GM21529 (cell line): Measurements from ENCODE around the gene DCXR.

Experiments
- ATAC-seq: cut with Tn5 transposase; IDR thresholded peaks from one replicate; pipeline ENCODE4 v1.9.1; 2021; ENCODE audit not compliant: unreplicated experiment

Gene DCXR

DNA sequence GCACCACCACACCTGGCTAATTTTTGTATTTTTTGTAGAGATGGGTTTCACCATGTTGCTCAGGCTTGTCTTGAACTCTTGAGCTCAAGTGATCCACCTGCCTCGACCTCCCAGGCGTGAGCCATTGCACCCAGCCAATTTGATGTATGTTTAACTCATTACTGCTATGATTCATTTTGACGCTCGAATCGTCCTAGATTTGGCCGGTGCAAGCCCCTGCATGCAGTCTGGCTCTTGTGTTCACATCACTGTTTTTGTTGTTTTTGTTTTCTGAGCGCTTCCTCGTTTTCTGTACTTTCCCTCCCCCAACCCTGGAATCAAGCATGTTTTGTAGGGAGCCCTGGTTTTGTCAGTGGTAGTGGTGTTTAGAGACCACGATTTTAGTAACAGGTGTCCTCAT lies 35.9 kb upstream of the DCXR start:
- ATAC-seq, result no peak

DNA sequence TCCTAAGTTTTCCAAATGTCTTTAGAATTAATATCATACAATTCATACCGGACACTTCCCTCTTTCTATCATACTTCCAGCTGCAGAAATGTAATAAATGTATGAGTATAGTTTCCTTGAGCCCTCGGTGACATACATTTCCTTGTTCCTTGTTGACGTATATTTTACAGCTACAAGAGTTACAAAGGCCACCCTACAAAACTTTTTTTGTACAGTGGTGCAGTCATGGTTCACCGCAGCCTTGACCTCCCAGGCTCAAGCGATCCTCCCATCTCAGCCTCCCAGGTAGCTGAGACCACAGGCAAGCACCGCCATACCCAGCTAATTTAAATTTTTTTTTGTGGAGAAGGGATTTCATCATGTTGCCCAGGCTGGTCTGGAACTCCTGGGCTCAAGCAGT lies 35.3 kb upstream of the DCXR start:
- ATAC-seq, result no peak

DNA sequence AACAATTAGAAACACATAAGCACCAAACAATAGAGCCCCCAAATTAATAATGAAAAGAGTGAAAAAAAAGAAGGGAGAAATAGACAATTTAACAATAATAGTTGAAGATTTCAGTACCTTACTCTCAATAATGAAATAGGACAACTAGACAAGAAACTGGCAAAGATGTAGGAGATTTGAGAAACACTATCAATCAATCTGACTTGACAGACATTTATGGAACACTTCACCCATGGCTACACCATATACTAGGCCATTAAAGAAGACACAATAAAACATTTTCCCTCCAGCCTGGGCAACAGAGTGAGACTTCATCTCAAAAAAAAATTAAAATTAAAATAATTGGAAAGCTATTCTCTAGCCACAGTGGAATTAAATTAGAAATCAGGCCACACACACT lies 33.1 kb upstream of the DCXR start:
- no peak for ATAC-seq

DNA sequence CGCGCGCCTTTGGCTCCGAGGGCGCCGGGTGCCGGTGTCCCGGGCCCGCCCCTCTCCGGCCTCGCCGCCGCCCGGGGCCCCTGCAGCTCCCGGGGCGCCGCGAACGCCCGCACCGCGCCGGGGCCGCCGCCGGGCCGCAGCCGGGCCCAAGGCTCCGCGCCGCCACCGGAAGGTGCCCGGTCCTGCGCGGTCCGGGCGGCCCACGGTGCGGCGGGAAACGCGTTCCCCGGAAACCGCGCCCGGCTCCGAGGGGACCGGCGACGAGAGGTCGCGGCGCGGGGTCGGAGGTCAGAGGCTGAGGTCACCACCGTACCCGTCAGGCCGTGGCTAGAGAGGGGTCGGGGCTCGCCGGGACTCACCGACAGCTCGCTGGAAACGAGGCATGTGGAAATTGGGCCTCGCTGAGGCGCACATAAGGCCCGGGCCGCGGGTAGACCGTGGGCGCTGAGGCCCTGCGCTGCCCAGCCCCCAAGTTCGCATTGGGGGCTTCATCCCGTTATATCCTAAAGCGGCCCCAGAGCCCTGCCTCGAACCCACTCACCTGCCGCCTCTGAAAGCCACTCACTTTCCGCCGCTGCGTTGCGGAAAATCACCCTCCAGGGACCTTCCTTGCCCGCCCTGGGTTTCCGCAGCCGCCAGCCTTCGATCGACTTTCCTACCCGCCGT lies 28.3 kb upstream of the DCXR start, which contains the start of gene DUS1L:
TSS of gene DUS1L (minus strand) at position 167 of the 666 bp plus-strand sequence. CDS start 745 bp downstream, outside the sequence.
- ATAC-seq, result peak; percentile 62

DNA sequence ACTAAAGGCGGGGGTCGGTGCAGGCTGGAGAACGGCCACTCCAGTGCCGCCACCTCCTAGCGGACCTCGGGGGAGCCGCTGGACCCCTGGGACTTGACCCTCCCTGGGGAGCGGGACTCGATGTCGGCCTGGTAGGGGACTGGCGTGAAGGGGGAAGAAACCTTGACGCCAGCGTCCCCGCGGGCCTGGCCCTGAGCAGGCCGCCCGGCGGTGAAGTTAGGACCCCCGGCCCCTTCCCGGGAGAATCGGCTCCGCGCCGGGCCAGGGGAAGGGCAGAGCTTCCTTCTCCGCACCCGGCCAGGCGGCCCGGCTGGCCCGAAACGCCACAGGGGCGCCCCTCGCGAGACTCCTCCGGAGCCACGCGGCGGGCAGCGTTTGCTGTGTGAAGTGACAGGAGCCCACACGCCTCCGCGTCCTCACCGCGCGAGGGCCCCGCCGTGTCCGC lies 27.7 kb upstream of the DCXR start:
- ATAC-seq, result peak; percentile 26

DNA sequence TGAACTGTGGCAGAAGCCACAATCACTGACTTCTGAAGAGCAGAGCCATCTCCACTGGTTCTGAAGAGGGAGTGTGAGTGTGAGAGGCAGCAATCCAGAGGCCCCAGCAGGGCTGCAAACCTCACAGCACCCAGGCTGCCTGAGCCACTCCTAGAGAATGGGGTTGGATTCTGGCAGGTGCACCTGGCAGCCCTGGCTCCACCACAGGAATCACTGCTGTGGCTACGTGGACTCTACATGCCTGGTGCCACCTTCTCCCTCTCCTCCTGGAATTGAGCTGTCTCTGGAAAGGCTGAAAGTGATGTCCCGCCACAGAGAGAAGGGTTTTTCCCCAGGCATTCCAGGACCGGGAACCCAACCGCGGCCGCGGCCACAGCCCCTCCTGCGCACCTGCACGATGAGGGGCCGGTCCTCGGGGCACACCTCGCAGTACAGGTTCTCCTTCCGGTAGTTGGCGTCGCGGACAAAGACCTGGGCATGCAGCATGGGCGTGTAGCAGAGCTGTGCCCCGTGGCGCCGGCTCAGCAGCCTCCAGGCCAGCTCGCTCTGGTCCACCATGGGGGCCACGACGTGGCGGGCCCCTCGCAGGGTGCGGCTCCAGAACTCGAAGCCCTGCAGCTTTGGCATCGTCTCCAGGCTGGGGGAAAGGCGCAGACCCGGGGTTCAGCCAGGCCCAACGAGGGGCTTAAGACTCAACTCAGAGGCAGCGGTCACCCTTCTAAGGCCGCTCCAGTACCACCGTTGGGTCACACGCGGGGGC lies 27.1 kb upstream of the DCXR start:
- ATAC-seq, result no peak

DNA sequence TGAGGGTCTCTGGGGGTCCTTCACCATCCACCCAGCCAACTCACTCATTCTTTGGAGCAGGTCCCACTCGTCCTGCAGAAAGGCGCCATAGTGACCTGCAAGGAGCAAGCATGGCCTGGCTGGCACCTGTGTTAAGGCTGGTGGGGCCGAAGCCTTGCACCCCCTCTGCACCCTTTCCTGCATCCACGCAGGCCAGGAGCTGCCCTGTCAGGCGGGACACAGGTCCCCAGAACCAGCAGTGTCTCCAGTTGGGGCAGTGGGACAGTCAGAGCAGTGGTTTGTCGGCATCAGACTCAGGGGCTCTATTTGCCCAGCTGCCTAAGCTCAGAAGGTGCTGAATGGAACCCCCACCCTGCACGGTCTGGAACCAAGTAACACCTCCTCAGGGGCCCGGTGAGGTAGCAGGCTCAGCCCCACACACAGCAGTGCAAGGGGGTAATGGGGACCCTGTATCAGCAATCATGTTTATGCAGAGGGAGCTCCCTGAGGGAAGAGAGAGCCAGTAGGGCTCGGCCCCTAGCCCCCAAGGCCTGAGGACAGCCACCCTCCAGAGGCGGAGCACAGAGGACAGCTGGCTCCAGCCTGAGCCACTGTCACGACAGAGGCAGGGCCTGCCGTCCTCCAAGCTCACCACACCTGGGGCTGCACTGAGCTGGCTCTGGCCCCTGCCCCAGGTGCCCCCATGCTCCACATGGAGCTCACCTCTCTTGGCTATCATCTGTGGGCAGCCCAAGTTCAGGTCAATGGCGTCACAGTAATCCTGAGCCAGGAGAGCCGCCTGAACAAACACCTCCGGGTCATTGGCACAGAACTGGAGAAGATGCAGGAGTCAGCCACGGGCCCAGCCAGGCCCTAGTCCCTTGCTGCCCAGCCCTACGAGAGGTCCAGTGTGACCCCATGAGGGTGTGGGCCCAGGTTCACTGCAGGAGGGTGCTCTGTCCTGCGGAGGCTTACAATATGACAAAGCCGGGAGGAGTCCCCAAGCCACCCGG lies 26.2 kb upstream of the DCXR start:
- ATAC-seq, result no peak

DNA sequence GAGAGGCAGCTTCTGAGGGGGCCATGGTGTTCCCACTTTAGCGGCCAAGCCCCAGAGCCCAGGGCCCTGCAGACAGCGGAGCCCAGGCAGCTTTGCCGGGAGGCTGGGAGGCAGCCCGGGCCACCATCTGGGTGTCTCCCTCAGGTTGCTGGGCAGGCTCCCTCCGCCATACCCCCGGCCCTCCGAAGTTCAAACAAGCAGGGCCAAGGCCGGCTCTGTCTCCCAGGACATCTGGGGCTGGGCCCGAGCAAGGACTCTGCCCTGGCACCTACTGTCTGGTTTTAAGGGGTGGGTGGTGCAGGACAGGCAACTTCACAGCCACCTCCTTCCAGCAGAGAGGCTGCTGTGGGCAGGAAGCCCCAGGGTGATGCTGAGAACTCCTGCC lies 25.5 kb upstream of the DCXR start:
- no peak for ATAC-seq

DNA sequence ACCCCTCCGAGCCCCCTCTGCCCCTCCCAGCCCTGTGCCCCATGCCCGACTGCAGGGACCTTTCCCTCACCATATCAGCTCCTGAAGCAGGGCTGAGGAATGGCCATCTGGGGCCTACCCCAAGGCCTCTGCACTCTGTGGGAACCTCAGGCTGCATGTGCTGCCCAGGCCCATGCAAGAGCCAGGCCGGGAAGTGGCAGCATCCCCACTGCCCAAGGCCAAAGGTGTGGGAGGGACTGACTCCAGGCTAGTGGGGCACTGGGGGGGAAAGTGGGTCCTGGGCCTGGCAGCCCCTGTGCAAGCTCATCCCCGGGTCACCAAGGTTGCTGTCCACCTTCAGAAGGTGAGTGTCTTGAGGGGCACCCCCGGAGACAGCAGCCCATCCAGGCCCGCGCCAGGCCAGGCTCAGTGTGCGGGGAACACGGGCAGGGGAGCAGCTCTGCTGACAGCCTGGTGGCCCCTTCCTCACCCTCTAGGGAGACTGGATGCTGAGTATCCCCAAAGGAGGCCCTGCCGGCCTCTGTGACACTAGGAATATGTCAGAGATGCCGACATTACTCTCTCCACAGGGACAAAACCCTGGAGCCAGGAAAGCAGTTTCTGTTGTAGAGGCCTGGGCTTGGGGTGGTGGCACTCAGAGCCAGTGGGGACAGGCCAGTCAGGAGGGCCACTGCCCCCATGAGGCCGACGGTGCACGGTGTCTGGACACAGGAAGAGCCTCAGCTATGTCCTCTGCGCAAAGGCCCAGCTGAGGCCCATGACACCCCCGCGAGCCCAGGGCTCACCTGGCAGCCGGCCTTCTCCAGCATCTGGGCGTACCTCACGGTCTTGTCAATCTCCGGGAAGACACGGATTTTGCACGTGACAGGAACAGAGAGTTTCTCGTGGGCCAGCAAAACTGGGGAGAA lies 24.8 kb upstream of the DCXR start:
- no peak for ATAC-seq

DNA sequence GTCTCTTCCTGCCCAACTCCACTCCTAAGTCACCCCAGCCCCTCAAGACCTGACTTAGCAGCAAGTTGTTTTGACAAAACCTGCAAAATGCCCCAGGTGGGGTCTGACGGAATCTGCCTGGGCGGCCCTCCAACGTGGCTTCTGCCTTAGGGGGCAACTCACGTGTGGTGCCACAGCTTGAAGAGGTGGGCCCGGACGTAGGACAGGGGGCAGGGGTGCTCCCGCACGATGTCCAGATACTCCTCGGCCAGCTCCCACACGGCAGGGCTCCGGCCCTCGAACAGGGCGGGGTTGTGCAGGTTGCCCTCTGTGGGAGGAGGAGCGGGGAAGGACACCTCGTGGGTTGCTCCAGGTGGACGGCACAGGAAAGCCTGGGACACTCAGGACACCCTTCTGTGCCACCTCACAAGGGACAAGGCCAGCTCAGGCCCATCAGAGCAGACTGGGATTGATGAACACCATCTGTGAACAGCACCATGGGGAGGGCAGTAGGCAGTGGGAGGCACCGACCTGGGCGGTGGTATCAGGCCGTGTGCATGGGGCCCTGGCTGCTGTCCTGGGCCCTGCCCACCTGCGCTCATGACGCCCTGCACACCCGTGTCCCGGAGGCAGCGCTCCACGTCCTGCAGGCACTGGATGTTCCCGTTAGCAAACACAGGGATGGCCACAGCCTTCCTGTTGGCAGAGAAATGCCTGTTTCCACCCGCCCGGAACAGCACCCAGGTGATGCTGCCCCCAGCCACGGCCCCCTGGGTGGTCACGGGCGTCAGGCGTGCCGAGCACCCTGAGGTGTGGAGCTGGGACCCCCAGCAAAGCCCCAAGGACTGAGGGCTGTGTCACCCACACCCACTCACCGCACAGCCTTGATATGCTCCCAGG lies 23.8 kb upstream of the DCXR start:
- ATAC-seq, result no peak

DNA sequence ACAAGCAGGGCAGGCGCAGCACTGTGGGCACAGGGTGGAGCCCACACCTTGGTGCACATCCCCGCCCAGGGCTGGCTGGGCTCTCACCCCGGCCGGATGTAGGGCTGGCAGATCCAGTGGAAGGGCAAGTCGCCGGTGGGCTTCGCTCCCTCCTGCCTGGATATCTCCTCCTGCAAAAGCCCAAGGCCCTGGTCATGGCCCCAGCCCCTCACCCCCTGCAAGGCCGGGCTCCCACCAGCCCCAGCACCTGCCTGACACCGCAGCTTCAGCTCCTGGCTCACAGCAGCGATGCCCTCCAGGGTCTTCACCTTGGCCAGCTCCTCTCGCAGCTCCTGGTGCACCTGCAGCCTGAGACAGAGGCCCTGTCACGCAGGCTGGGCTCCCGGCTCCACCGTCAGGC lies 23.1 kb upstream of the DCXR start:
- no peak for ATAC-seq

DNA sequence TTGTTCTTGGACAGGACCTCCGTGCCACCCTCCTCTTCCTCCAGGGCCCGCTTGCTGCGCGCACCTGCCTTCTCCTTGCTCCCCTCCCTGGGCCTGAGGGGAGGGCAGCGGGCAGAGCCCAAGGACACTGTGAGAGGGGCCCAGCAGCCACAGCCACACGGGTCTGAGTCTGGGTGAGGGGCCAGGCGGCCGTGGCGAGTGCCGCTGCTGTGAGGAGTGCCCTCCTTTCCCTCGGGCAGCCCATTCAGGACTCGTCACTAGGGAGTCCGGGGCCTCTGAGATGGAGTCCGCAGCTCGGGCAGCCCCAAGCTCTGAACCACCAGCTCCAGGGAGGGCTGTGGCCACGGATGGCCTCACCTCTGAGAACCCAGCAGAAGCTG lies 22.5 kb upstream of the DCXR start:
- ATAC-seq, result no peak

DNA sequence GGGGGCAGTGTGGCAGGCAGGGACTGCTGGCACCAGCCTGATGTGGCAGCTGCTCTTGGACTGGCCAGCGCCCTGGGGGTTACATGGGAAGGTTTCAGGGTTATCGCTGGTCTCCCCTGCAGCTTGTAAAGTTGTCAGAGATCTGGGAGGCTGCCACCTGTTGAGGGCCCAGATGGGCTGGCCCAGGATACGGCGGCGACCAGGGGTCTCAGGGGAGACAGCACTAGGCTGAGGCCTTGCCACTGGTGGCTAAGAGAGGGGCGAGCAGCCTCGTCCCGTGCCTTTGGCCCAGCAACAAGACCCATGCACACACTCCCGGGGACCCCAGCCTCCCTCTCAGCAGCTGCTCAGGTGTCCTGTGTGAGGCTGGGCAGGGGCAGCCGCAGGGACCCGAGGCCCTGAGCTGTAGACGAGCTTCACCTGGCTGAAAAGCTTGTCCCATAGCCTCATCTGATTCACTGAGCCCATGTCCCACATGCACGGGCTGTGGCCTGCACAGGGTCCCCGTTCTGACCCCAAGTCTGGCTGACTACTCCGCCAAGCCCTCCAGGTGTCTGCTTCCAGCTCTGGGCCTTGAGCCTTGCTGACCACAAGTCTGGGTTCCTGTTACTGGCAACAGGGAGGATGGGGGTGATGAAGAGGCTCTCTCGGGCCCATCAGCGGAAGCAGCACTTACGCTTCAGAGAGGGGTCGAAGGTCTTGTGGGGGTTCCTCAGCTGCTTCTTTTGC lies 21.9 kb upstream of the DCXR start:
- ATAC-seq, result no peak

DNA sequence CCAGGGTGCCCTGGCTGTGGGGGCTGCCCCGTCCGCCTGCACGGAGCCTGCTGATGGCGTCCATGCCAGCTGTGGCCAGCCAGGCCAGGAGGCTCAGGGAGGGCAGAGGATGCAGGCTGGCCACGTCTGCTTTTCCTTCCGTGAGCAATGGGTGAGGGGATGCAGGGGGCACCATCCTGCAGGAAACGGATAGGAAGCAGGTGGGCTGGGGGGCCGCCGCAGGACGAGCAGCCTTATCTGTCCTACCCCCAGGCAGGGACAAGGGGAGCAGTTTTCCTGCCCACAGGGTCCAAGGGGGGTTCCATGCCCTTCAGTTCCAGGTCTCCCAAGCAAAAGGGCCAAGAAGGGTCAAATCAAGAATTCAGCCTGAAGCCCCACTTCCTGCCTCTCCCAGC lies 21.4 kb upstream of the DCXR start:
- ATAC-seq, result no peak

DNA sequence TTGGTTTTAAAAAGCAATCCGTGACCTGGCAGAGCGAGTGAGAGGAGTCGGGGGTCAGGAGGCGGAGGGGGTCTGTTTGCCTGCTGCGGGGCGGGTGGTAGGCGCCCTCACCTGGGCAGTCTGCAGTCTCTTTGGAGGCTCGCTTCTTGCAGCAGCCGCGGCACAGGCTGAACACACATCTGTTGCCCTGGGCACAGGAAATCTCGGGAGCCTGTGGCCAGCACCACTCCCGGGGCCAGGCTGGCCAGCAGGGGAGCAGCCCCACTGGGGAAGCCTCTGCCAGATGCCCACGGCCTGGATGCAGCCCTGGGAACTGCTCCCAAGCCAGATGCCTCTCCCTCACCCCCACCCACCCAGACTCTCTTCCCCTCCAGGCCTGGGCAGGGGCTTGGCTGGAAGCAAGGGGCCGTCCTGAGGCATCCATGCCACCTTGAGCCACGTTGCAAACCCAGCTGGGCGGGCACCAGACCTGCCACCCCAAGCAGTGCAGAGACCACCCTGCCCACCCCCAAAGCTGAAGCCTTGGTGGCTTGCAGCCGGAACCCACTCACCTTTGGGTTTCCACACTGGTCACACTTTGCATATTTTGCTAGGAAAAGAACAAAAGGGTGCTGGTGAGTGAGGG lies 20.8 kb upstream of the DCXR start:
- no peak for ATAC-seq

DNA sequence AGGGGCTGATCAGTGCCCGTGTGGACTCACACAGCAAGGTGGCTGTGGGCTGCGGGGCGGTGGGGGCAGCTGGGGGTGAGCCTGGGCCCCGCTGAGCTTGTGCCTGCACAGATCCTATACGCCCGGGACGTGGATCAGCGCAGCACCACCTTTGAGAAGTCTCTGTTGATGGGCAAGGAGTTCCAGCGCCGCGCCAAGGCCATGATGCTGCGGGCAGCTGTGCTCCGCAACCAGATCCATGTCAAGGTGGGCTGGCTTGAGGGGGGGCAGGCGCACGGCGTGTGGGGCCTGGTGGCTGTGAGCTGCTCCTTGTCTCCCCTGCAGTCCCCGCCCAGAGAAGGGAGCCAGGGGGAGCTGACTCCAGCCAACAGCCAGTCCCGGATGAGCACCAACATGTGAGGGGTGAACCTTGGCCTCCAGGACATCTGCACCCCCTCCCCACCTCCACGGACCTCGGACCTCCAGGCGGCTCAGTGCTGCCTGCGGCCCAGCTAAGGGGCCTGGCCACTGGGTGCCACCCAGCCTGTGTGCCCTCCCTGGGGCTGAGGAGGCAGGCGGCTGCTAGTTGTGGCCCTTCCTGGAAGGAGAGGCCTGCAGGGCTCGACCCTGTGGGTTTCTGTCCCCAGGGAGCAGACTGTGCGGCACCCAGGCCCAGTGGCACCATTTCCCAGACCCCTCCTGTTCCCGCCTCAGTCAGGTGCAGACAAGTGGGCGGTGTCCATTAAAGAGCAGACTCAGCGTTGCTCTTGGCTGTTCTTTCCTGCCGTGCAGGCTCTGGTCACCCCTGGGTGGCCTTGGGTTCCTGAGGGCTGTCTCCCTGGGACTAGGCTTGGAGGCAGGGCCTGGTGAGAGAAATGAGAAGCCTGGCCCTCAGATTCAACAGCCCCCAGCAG lies 19.5 kb upstream of the DCXR start:
- ATAC-seq, result no peak

DNA sequence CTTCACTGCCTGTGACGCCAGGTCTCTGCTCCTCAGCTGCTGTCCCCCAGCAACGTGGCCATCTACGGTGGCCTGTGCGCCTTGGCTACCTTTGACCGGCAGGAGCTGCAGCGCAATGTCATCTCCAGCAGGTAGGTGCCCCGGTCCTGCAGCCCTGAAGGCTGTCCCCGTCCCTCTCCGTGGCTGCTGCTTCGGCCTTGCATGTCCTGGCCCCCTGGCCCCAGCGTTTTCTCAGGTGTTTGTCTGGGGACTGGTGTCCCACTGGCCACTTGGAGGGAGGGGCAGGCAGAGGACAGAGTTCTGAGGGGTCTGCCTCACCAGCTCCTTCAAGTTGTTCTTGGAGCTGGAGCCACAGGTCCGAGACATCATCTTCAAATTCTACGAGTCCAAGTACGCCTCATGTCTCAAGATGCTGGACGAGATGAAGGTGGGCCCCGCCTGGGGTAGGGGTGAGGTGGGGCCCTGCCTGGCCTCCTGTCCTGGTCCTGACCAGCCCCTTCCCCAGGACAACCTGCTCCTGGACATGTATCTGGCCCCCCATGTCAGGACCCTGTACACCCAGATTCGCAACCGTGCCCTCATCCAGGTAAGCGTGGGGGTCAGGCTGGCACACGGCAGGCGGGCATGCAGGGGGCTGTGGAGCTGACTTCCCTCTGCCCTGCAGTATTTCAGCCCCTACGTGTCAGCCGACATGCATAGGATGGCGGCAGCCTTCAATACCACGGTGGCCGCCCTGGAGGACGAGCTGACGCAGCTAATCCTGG lies 18.6 kb upstream of the DCXR start:
- no peak for ATAC-seq
